Activated CD4-positive, alpha-beta T cell treated with anti-CD3 and anti-CD28 coated beads, Interleukin-2, amount 50 U/mL, for 4 hours (primary cell): Measurements from ENCODE around the gene EMP1.

ENCODE experiments used
- DNase-seq, 2 experiments: peaks; one replicate each; pipeline ENCODE4 v3.0.0-alpha.2; 2020

The EMP1 gene

GRCh38 chr12:13198241-13198640, 1.7 kb downstream of the EMP1 start:
- DNase-seq = no peak

GRCh38 chr12:13198876-13199275, 2.4 kb downstream of the EMP1 start:
- no peak for DNase-seq

GRCh38 chr12:13199592-13199991, 3.1 kb downstream of the EMP1 start:
- DNase-seq = no peak

GRCh38 chr12:13200841-13201240, 4.3 kb downstream of the EMP1 start:
- DNase-seq = no peak

- DNase-seq = no peak
These were observed 6.8 kb downstream of the EMP1 start for GRCh38 chr12:13203034-13203922.

GRCh38 chr12:13204428-13204827, 7.9 kb downstream of the EMP1 start:
- DNase-seq = no peak

GRCh38 chr12:13205809-13206559, 9.5 kb downstream of the EMP1 start:
- peak in 1 of 2 experiments; percentile 8 for DNase-seq

GRCh38 chr12:13206560-13206897, 10.0 kb downstream of the EMP1 start:
- no peak for DNase-seq

- DNase-seq = no peak
These were observed 12.3 kb downstream of the EMP1 start for GRCh38 chr12:13208533-13209435.

- no peak for DNase-seq
These were observed 13.1 kb downstream of the EMP1 start for GRCh38 chr12:13209436-13210235.

GRCh38 chr12:13210236-13211190, 14.0 kb downstream of the EMP1 start:
- no peak for DNase-seq

- no peak for DNase-seq
These were observed 14.8 kb downstream of the EMP1 start for GRCh38 chr12:13211191-13211858.

- peak; percentile 64 to 66 for DNase-seq
These were observed 15.5 kb downstream of the EMP1 start for GRCh38 chr12:13211859-13212664.

- DNase-seq = no peak
These were observed 18.5 kb downstream of the EMP1 start for GRCh38 chr12:13215056-13215455.

GRCh38 chr12:13218641-13219040, 22.1 kb downstream of the EMP1 start:
- no peak for DNase-seq

- DNase-seq = no peak
These were observed 22.8 kb downstream of the EMP1 start for GRCh38 chr12:13219320-13219719.

- DNase-seq = no peak
These were observed 24.3 kb downstream of the EMP1 start for GRCh38 chr12:13220838-13221237.

GRCh38 chr12:13222076-13222475, 25.6 kb downstream of the EMP1 start:
- no peak for DNase-seq

GRCh38 chr12:13223179-13223804, 26.8 kb downstream of the EMP1 start:
- no peak for DNase-seq
